GM21619 (cell line): ENCODE results near the gene FLNB.
A peak's percentile ranks its signal among the peaks of the same experiment; 100 is the strongest.

Source experiments
- ATAC-seq: cut with Tn5 transposase; IDR thresholded peaks from one replicate; pipeline ENCODE4 v1.9.1; 2021; ENCODE audit not compliant: unreplicated experiment

Gene FLNB

DNA sequence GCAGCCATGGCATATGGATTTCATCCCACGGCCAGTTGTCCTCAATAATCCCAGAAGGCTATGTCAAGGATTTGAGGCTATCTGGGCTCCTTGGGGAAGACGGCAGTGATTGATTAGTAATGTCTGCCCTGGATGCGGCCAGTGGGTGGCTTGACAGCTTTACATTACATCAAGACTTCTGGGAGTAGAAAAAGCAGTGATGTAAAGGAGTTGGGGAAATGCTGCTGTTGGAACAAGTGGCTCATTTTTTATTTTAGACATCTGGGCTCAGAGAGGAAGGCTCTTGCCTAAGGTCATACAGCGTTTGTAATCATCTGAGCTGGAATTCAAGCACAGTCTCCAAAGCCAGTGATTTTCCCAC lies 94.1 kb downstream of the FLNB start:
- ATAC-seq, result no peak

DNA sequence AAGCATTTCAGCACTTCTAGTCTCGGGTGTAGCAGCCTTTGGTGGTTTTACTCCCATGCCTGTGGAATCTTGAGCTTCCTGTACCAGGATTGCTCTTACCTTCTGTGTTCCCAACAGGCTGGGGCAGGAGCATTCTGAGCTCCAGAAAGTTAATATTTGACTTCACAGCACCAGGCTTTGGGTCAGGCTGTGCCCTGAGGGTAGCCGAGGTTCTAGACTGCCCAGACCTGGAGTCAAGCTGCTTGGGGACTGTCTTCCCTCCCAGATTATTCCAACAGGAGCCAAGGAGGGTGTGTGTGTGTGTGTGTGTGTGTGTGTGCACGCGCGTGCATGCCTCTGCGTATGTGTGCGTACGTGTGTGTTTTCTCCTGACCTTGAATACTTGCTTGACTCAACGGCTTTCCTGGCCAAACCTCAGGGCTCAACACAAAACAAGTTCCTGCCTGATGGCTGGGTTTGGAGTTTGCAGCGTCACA lies 94.8 kb downstream of the FLNB start:
- ATAC-seq, result no peak

DNA sequence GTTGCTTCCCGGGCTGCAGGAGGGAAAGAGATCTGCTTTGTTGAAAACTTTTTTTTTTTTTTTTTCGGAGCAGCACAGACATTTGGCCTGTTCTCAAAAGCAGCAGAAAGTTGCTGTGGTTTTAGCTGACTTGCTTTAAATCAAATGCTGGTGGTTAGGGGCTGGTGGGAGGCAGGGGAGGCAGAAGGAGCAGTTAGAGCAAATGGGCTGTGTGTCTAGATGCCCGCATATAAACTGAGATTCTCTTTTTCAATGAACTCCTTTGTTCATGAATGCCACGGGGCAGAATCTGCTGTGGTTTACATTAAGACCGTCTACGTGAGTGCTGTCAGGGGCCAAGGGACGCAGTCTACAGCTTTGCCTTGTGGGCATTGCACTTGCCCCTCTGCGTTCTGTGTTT lies 95.9 kb downstream of the FLNB start:
- no peak for ATAC-seq

DNA sequence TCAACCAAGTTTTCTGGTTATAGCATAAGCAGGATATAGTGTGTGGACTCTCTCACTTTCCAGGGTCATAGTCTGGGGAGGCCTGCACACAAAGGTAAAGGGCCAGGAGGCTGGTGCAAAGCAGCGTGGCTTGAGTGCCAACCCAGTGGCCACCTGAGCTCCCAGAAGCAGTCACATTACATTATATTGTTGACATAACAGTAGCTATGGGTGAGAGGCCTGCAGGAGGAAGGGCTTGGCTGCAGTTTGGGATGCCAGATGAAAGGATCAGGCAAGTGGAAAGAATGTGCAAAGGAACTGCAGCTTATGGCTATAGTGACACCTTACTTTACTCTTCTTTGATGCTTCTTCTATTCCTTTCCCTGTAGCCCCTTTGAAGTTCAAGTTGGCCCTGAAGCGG lies 96.5 kb downstream of the FLNB start:
- no peak for ATAC-seq

DNA sequence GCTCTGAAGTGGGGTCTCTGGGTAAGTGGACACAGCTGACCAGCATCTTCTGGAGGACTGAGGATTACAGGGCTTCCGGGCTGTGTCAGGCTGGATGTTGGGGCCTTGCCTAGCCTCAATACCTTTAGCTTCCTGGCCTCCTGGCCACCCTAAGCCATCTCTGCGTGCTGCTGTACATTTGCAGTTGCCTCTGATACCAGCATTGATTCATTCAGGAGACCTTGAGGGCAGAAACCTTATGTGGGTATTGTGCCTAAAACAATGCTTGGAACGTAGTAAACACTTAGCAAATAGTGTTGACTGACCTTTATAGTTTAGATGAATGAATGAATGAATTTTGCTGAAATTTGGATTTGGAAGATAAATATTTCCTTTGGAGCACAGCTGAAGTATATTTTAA lies 97.0 kb downstream of the FLNB start:
- ATAC-seq, result no peak

DNA sequence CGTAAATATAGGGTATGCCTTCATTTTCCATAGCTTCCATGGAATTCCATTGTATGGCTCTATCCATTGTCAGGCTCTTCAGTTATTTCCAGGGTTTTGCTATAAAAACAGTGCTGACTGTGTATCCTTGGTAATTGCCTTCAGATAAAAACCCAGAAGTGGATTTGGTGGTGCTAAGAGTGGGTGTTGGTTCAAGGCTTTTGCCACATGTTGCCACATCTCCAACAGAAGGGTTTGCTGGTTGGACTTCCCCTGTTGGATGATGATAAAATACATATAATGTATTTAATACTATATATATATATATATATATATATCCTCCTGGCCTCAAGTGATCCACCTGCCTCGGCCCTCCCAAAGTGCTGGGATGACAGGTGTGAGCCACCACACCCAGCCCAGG lies 97.8 kb downstream of the FLNB start:
- no peak for ATAC-seq

DNA sequence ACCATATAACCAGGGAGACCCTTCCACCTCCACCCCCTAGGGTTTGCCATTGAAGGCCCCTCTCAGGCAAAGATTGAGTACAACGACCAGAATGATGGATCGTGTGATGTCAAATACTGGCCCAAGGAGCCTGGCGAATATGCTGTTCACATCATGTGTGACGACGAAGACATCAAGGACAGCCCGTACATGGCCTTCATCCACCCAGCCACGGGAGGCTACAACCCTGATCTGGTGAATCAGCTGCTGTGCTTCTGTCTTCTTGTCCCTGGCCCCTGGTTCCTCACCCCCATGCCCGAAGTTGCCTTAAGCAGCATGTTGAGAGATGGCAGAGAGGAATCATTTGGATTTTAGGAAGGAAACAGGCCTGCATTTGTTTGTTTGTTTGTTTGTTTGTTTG lies 98.4 kb downstream of the FLNB start:
- ATAC-seq, result no peak

DNA sequence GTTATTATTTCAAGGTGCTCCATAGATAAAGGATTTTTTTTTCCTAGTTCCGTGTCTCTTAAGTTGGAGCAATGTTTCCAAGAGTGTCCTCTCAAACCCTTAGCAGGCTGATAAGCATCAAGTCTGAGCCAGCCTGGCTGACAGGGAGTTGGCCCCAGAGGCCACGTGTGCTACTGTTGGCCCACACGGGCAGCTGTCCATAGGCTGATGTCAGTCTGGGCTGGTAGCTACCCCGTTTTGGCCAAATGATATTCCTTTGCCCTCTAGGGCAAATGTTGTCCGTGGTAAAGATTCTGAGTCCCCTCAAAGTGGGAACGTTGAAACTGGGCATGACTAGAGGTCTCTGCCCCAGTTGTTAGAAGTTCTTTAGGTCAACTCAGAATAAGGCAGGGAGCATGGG lies 99.4 kb downstream of the FLNB start:
- ATAC-seq, result no peak

DNA sequence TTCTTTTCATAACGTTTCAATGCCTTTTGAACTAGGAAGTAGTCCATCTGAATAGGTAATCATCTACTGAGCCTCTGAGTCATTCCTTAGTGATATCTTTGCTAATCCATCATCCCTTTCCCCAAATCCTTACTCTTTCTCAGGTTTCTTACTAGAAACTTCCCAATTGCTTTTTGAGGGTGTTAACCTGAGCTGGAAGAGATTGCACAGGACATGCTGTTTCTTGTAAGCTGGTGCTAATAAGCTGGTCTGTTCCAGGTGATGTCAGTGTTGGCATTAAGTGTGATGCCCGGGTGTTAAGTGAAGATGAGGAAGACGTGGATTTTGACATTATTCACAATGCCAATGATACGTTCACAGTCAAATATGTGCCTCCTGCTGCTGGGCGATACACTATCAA lies 101.5 kb downstream of the FLNB start:
- ATAC-seq, result no peak

DNA sequence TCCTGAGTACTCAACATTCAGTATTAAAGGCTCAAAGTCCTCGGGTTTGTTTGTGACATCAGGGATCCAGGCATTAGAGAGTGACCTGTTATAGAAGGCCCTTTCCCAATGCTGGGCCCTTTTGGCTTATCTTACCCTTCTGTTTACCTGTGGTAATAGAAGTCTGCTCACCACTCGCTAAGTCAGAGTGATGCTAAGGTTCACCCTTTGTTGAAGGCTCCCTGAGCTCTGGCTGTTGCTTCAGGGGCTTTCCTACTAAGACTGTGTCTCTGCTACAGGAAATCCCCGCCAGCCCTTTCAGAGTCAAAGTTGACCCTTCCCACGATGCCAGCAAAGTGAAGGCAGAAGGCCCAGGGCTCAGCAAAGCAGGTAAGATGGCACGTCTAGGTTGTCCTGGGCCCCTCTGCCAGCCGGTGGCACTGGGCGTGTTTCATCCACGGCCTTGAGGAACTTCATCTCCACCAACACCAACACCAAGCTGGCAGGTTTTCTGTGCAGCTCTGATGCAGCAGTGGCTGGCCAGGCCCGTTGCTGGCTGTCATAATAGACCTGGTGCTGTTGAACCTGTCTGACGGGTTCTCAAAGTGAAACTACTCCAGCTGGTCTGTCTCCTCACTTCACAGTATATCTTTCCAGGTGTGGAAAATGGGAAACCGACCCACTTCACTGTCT lies 103.4 kb downstream of the FLNB start:
- peak; percentile 50 for ATAC-seq

DNA sequence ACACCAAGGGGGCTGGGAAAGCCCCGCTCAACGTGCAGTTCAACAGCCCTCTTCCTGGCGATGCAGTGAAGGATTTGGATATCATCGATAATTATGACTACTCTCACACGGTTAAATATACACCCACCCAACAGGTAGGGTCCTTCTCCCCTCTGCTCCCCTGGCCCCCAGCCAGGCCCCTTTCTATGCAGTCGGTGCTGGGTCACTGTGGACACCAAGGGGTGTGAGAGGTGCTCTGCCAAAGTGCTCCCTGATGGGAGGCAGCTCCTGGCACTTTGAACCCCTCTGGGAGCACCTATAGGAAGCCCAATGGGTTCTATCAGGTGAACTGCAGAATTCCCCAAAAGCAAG lies 103.9 kb downstream of the FLNB start:
- no peak for ATAC-seq

DNA sequence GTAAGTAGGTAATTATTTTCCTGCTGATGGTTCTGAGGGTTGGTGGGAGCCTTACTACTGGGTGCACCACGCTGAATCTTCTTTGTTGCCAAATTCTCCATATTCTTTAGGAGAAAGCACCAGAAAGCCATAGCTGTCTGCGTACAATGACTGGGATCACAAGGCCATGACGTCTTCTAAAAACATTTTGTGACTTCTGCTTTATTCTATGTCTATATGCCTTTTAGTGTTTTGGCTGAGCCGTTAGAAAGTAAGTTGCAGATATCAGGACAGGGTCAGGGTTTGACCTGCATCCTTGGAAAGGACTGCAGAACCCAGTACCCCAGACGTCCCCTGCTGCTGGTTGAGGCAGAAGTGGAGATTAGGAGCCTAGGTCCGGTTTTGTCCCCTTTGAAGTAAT lies 107.0 kb downstream of the FLNB start:
- ATAC-seq, result no peak

DNA sequence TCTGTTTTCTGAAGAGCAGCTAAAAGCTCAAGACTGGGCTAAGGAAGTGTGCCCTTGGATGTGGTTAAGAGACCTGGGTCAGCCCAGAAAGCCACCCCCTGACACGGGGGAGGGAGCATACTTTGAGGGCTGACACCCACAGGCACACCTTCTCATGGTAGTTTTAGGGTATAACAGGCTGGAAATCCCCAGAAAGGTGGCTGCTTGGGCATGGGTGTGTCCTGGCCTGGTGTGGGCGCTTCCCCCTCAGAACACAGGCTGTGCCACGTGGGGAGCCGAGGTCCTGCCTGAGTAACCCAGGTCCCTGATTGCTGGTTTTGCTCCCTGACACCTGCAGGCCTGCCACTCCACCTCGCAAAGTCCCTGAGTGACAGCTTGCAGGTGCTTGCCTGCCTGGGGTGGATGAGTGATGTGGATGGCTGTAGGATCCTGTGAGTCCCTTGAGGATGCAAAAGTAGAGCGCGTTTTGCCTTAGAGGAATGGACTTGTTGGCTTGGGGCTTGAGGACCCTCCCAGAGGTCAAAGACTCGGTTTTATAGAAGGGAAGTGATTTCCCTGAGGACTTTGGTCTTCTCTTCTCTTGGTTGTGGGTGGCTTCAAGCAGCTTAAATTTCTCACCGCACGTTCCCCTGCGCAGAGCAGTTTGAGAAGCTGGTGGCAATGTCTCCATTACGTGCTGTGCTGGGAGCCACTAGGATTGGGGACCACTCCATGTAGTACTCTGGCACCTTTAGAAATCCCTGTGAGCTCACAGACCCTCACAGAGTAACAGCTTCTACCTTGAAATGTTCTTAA lies 108.1 kb downstream of the FLNB start:
- no peak for ATAC-seq

DNA sequence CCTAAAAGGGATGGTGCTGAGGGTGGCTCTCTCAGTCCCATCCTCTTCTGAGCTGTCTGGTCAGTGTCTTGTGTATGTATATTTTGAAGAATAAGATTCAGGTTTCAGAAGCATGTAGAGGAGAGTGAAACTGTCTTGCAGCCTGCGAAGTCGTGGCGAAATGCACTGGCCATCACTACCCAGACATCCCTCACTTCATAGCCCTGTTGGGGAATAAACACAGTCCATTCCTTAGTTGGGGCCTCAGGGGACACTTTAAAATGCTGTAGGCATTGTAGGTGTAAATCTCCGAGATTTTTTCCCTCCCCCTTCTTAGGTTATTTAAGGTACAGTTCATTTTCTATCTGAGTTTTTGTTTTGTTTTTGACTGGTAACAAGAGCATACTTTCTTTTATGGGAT lies 108.8 kb downstream of the FLNB start:
- ATAC-seq, result no peak

DNA sequence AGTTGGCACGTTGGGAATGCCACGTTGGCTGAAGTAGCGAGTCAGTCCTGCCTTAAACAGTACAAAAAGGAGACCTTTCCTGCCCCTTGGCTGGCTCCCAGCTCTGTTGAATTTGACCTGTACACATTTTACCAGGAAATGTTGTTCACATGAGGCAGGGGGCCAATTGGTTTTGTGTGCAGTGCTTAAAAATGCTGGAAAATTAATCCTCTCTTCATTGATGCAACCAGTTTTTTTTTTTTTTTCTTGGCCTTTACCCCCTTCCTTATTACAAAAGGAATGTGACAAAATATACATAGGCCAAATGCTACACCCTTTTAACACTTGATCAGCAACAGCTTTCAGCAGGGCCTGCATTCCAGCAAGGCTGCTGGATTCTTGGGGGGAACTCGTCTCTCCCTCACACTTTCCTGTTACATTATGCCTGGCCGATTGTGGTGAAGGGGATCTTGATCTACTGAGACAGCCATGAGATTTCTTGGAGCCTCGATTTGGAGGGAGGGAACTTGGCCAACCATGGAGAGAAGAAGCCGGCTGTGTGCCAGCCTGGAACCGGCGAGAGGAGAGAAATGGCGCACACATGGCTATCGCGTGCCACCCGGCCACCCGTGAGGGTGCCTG lies 109.4 kb downstream of the FLNB start:
- no peak for ATAC-seq

DNA sequence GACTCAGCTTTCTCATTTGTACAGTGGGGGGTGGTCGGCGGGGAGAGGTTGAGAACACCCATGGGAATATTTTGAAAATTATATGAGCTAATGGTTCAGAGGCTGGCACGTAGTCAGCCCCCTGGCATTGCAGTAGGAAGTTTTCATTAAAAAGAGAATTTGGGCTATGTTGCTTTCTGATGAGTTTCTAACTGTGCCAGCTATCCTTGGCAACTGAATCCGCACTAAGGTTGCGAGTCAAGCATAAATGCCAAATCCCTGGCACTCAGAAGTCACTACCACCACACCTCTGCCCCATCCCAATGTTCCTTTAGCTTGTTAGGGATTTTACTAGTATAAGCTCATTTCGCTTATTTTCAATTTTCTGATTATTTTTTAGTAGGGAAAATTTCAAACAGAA lies 111.0 kb downstream of the FLNB start:
- no peak for ATAC-seq

DNA sequence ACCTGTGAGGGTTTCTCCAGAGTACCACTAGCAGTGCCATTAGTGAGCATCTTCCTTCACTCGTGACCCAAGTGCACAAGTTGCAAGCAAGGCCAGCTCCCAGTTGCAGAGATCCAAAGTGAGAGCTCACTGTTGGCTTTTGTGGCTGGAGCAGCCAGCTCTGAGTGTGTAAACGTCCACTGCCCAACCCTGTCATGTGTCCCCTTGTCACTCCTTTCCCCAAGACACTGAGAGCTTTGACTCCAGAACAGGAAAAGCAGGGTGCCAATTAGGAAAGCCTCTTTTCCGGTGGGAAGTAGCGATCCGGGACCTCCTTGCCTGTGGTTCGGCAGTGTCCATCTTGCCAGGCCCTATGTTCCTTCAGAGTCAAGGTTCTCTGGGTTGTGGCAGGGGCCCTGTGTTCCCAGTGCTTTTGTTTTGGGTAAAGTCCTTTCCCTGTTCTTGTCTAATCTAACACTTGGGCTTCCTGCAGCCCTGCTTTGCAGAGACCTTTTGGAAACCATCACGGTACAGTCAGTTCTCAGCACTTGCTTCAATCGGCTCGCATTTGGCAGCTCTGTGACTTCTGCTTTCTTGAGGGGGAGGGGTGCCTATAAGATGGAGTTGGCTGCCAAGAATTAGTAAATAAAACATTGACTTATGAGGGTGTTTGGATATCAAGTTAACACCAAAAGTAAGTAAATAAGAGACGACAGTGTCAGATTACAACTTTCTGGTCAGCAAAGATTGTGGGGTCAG lies 112.0 kb downstream of the FLNB start:
- no peak for ATAC-seq

DNA sequence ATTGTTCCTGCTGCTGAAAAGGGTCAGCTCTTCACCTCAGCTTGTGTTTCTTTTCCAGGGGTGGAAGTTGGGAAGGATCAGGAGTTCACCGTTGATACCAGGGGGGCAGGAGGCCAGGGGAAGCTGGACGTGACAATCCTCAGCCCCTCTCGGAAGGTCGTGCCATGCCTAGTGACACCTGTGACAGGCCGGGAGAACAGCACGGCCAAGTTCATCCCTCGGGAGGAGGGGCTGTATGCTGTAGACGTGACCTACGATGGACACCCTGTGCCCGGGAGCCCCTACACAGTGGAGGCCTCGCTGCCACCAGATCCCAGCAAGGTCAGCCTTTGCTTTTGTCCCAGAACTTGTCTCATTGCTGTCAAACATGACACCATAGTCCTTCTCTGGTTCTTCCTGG lies 113.0 kb downstream of the FLNB start:
- ATAC-seq, result no peak

DNA sequence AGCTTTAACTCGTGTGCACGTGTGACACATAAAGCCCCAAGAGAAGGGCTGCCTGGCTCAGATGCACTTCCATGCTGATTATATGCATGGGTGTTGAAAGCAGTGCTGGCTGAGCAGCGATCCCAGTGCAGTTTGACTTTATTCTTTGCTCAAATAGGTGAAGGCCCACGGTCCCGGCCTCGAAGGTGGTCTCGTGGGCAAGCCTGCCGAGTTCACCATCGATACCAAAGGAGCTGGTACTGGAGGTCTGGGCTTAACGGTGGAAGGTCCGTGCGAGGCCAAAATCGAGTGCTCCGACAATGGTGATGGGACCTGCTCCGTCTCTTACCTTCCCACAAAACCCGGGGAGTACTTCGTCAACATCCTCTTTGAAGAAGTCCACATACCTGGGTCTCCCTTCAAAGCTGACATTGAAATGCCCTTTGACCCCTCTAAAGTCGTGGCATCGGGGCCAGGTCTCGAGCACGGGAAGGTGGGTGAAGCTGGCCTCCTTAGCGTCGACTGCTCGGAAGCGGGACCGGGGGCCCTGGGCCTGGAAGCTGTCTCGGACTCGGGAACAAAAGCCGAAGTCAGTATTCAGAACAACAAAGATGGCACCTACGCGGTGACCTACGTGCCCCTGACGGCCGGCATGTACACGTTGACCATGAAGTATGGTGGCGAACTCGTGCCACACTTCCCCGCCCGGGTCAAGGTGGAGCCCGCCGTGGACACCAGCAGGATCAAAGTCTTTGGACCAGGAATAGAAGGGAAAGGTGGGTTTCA lies 114.9 kb downstream of the FLNB start:
- no peak for ATAC-seq

DNA sequence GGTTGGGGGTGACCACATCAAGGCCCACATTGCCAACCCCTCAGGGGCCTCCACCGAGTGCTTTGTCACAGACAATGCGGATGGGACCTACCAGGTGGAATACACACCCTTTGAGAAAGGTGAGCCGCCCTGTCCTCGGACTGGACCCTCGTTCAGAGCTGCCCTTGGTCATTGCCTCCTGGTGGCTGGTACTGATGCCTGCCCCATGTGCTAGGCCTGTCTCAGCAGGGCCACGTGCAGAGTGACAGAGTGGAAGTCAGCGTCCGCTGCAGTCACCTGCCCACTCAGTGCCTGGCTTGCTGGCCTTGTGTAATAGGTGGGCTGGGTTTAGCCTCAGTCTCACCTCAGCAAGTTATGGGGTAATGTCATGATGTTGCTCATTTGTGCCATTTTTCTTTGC lies 116.2 kb downstream of the FLNB start:
- ATAC-seq, result no peak
